ENCODE measurements around the gene RAB37.

- TF ChIP-seq BHLHE40 (IDR thresholded peaks at IDR 0.05; ENCODE audit: low read length) (no peak), PATZ1 (CRISPR knock-in tag; IDR thresholded peaks at IDR 0.05) (peak; percentile 47), POLR2A (IDR thresholded peaks at IDR 0.05; ENCODE audit: insufficient read depth in 1 of 2, low read depth in 2 of 2, low read length in 2 of 2) (no peak), ZNF781 (CRISPR knock-in tag; IDR thresholded peaks at IDR 0.05; ENCODE audit: borderline replicate concordance, not compliant biosample characterization) (no peak), CTCF (CRISPR knock-in tag; IDR thresholded peaks at IDR 0.05) (no peak), MAX (IDR thresholded peaks at IDR 0.05) (no peak), CHD2 (IDR thresholded peaks at IDR 0.05; ENCODE audit: low read depth, low read length) (no peak), TFDP1 (CRISPR knock-in tag; IDR thresholded peaks at IDR 0.05; ENCODE audit: borderline replicate concordance) (peak; percentile 83; the same call in 1 of the 2 replicates)
Measured at GRCh38 chr17:74748279-74748528, 11.1 kb downstream of the RAB37 start.

Data from HepG2 (cell line).